Measurements from ENCODE around the gene DIRAS1.

Gene DIRAS1

DNA sequence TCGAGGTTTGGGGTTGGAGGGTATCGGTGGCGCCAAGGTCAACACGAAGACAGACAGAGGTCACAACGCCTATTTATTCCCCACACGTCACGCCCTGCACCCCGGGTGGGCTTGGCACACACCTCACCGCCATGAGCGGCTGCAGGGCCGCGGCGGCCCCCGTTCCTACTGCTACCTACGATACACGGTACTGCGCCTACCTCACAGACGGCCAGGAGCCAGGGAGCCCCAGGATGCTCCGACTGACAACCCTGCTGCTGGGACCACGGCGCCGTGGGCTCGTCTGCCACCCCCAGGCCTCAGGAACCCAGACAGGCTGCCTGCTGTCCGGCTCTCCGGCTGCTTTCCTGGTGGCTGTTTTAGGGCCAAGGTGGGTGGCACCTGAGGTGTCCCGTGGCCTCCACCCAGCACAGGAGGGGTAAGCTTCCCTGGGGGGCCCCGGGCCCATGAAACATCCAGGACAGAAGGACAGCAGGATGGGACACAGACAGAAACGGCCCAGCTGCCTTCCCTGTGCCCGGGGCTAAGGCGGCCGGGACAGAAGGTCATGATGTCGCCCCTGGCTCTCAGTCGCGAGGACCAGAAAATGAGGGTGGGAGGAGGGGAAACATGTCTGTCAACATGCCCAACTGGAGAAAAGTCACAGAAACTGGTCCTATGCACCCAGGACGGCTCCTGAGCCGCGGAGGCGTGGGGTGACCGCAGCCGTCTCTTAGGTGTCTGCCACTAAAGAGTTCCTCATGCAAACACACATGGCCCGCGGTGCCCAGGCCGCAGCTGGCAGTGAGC is 33.7 kb upstream of the DIRAS1 start:
- DNase-seq = no peak

DNA sequence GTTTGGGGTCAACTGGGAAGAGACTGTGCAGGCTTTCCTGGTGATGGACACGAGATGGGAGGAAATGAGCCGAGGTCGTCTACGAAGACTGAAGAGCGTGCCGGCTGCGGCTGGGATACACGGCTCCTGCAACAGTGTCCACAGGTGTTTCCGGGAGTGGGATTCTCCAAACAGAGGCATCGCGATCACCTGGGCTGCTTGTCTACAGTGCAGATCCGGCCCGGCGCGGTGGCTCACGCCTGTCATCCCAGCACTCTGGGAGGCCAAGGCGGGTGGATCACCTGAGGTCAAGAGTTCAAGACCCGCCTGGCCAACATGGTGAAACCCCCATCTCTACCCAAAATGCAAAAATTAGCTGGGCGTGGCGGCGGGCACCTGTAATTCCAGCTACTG is 30.3 kb upstream of the DIRAS1 start:
- no peak for DNase-seq

GRCh38 chr19:2750808-2751437 is 29.8 kb upstream of the DIRAS1 start:
- no peak for DNase-seq

DNA sequence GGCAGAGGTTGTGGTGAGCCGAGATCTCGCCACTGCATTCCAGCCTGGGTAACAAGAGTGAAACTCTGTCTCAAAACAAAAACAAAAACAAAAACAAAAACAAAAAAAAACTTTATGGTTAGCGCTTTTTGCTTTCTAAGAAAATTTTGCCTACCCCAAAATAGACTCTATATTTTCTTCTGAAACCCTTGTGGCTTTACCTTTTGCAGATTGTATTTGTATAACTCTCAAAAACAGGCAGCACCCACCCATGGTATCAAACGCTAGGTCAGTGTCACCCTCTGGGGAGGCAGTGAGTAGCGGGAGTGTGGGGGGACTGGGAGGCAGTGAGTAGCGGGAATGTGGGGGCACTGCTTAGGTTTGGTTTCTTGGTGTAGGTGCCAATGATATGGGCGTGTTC is 26.2 kb upstream of the DIRAS1 start:
- no peak for DNase-seq

DNA sequence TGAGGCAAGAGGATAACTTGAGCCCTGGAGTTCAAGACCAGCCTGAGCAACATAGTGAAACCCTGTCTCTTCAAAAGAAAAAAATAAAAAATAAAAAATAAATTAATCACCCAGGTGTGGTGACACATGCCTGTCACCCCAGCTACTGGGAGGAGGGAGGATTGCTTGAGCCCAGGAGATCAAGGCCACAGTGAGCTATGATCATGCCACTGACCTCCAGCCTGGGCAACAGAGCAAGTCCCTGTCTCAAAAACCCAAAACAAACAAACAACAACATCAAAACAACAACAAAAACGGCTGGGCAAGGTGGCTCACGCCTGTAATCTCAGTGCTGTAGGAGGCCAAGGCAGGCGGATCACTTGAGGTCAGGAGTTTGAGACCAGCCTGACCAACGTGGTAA is 22.9 kb upstream of the DIRAS1 start:
- no peak for DNase-seq

GRCh38 chr19:2743099-2743498 is 21.9 kb upstream of the DIRAS1 start:
- no peak for DNase-seq

GRCh38 chr19:2740314-2740656 is 19.1 kb upstream of the DIRAS1 start:
- DNase-seq = no peak

GRCh38 chr19:2739602-2740313 is 18.6 kb upstream of the DIRAS1 start, which contains the start of gene SLC39A3:
TSS of gene SLC39A3 (minus strand) at chr19:2740017. CDS start at chr19:2737257, 2,760 bp downstream.
- peak; percentile 94 for DNase-seq

DNA sequence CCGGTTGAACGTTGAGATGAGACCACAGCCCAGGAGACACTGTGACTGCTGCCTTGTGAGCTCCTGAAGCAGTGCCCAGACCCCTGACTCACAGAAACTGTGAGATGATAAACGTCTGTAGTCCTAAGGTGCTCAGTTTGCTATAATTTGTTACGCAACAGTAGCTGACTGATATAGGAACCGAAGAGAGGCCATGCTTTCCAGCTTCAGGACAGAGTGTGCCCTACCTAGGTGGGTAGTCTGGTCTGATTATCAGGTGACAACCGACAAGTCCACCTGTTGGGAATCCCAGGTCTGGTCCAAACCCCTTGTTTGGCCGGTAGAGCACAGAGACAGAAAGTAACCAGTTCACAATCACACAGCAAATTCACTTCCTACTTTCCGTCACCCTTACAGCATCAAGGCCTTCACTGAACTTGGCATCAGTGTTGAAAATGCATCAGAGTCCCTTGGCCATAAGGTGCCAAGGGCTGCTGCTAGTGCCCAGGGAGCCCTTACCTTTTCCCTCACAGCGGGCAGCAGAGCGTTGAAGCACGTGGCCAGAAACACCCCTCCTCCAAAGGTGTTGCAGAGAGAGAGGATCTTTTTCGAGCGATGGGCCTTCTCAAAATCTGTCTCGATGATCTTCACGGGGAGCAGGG is 15.5 kb upstream of the DIRAS1 start:
- DNase-seq = no peak

- no peak for DNase-seq
Measured at GRCh38 chr19:2735374-2735773, 14.2 kb upstream of the DIRAS1 start.

- DNase-seq = no peak
Measured at GRCh38 chr19:2734589-2735288, 13.6 kb upstream of the DIRAS1 start.

DNA sequence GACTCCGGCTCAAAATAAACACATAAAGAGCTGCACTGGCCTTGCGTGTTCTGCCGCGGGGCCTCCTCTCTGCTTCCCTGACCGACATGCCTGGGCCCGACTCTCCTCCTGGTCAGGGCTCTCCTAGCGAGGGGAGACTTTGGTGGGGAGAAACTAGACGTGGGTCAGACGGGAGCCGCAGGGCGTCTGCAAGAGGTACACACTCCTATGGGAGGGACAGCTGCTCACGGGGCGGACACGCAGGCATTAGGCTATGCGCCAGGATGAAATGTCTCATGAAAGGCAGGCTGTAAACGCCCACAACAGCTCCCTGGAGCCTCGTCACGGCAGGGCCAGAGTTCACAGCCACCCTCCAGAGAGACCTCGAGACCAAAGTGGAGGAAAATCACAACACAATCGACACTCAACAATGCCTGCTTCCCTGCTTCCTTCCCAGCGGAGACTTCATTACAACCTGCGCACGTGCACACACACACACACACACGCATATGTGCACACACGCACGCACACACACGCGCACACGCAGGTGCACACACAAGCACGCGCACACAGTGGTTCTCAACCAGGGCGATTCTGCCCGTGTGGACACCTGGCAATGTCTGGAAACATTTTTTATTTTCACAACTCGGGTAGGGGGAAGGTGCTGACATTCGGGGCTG is 12.9 kb upstream of the DIRAS1 start:
- DNase-seq = no peak

- DNase-seq = no peak
Measured at GRCh38 chr19:2732883-2733282, 11.7 kb upstream of the DIRAS1 start.

DNA sequence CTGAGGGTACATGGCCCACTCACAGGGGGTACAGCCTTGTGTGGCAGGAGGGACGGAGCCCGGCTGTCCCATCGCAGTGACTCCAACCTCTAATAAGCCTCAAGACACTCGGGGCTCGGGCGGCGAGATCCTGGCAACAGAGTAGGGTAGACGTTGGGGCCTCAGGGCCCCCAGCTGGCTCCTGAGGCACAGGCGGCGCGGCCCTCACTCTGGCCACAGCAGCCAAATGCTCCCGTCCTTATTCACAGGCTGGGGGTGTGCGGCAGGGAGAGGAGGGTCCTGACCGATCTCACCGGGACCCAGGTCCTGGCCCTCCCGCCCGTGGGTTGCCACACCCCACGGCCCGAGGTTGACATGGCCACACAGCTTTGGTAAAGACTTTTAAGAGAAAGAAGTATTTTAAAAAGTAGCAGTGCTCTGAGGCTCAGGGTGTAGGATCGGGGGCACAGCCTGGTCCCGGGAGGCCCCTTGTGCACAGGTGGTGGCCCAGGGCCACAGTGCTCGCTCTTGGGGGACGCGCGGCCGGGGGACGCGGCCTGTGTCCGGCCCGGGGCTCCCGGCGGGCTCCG is 11.1 kb upstream of the DIRAS1 start:
- no peak for DNase-seq

GRCh38 chr19:2731181-2731995 is 10.2 kb upstream of the DIRAS1 start:
- no peak for DNase-seq

DNA sequence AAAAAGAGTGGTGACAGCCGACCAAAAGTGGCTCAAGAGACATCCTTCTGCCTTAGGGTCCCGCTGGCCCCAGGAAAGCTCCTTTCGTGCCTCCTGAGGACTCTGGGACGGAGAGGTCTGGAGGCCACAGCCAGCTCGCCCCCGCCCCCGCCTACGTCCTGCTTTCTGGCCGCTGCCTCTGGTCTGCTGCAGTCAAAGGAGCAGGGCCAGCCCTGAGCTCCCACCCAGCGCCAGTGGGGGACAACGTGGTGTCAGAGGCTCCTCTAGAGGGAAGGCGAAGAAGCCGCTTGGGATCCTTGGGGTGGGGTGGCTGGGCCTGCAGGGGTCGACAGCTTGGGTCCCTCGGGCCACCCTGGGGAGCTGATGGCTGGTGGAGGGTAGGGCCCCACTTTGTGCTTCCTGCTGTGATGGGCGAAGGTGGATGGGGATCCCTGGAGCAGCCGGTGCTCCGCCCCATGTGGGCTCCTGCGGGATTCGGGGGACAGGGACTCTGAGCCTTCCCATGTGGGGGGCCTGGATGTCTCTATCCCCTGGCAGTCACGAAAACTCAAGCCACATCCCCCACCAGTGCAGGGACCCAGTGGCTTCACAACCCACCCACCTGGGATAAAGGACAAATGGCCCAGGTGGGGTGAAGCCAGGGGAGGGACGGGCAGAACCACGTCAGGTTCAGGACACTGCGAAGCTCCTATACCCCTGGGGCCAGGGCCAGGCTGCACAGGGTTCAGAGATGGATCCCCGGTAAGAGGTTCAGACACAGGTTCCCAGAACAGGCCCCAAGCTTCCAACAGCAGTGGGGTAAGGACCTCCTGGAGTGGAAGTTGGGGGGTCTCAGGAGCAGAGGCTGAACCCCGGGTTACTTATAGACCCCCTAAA is 9.0 kb upstream of the DIRAS1 start:
- DNase-seq = no peak

DNA sequence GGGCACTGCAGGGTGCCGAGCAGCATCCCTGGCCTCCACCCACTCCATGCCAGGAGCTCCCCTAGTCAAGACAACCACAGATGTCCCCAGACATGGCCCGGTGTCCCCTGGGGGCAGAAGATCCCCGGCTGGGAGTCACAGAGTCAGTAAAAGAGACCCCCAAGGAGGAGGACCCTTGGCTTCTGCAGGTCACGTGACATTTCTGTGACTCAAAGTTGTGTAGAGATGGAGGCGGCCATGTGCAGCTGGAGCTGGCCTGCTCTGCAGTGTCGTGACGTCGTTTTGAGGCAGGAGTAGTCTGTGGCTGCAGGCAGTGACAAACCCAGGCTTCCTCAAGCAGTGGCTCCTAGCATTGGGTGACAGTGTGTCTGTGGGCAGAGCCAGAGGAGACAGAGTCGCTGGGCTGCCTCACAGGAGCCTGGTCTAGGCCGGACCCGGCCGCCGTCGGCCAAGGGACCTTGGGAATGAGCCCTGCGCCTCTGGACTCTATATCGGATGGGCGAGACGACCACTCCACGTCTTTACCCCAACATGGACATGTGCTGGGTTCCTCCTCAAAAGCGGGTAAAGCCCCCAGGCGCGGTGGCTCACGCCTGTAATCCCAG is 7.7 kb upstream of the DIRAS1 start:
- no peak for DNase-seq

- DNase-seq = no peak
Measured at GRCh38 chr19:2727640-2727944, 6.4 kb upstream of the DIRAS1 start.

DNA sequence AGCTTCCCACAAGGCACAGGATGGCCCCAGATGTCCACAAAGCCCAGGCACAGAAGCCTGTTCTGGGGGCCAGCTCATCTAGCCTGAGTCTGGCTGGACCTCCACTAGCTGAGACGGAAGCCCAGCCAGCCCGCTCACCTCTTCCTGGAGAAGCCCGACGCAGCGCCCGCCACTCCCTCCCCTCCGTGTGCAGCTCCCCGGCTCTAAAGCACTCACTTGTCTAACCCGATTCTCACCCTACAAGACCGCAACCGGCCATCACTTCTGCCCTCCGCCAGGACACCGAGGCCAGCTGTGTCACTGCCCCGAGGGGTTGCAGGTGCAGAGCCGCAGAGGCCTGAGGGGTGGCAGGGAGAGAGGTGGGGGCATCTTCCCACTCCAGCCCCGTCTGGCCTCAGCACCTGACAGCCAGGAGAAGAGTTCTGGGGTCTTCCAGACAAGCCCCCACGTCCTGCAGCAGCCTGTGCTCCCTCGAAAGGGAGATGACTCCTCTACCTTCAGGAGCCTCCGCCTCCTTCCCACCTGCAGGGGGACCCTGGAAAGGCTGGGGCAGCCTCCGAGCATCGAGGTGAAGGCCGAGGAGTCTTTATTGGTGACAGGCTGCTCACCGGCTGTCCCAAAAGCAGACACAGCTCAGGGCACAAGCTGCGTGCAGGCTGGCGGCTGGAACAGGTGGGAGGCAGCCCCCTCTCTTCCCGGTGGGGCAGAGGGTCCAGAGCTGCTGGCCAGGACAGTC is 5.9 kb upstream of the DIRAS1 start:
- no peak for DNase-seq
